ENCODE data around the gene HRNR. TPM values are rescaled to one million over a fixed set of nuclear protein-coding genes. Genes with fewer than 3 reads are reported as not detected.

HRNR gene
- polyA plus RNA-seq, 3 donors, result not detected

DNA sequence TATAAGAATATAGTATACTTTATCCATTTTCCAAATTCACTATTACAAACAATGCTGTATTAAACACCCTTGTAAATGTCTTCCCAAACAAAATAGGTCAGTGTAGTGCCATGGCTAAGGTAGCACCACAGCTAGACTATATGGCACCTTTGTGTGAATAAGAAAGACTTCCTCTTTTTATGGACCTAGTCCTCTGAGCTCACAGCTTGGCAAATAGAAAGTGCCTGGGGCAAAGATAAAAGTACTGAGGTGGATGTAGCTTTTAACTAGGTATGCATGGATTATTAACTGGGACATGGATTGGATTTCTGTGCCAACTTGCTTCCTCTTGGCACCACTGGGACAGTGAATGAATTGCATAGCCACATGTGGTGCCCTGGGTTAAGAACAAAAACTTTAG lies 25.0 kb downstream of the HRNR start:
- H3K36me3 Mint-ChIP-seq, result no peaks in the 10 kb centered on the region
- no peaks in the 10 kb centered on the region for H3K4me1 Mint-ChIP-seq
- Histone ChIP-seq H4K20me1 (ENCODE audit: insufficient read depth, low read length) (no peaks in the 10 kb centered on the region), H3K4me1 (ENCODE audit: control insufficient read depth in 1 of 2, insufficient read depth in 2 of 2, low read length in 2 of 2) (no peaks in the 10 kb centered on the region), H3K9ac (ENCODE audit: insufficient read depth, low read length, poor library complexity, severe bottlenecking) (no peak overlapping the region), H3K79me2 (ENCODE audit: insufficient read depth, low read length) (no peaks in the 10 kb centered on the region), H3K4me2 (replicated peaks; ENCODE audit: extremely low read depth, low read length, poor library complexity, severe bottlenecking) (no peak overlapping the region), H3K27ac (ENCODE audit: low read depth in 1 of 2, low read length in 2 of 2) (no peak overlapping the region), H3K36me3 (replicated peaks in 1 of 2; ENCODE audit: control insufficient read depth in 1 of 2, insufficient read depth in 2 of 2, low read length in 2 of 2) (no peaks in the 10 kb centered on the region), H3K9me3 (replicated peaks in 1 of 2; ENCODE audit: control insufficient read depth in 1 of 2, insufficient read depth in 1 of 2, low read length in 2 of 2) (no peaks in the 10 kb centered on the region), H3K27me3 (ENCODE audit: control insufficient read depth in 2 of 2, insufficient read depth in 2 of 2, low read length in 2 of 2) (no peaks in the 10 kb centered on the region), H2AFZ (ENCODE audit: insufficient read depth, low read depth, low read length, poor library complexity, severe bottlenecking) (no peak overlapping the region), H3K4me3 (replicated peaks in 1 of 3; ENCODE audit: low read depth in 2 of 3, low read length in 3 of 3) (no peak overlapping the region)
- no peak for TF ChIP-seq CTCF (IDR thresholded peaks at IDR 0.05)
- H3K27me3 Mint-ChIP-seq (ENCODE audit: low read depth in 3 of 3), result peaks cover 4 to 7% (median 5%) of the 10 kb centered on the region in 3 donors
- intact Hi-C loops (cut with micrococcal nuclease), result no loop called here
- no peak overlapping the region for H3K27ac Mint-ChIP-seq
- no peak for DNase-seq
- no peak overlapping the region for H3K4me3 Mint-ChIP-seq
- H3K9me3 Mint-ChIP-seq, result peaks cover 0 to 11% (median 7%) of the 10 kb centered on the region in 7 donors

GRCh38 chr1:152197361-152197941 lies 26.5 kb downstream of the HRNR start:
- H3K27ac Mint-ChIP-seq, result no peak overlapping the region
- no peak for TF ChIP-seq CTCF (IDR thresholded peaks at IDR 0.05)
- Histone ChIP-seq H3K27me3 (ENCODE audit: control insufficient read depth in 2 of 2, insufficient read depth in 2 of 2, low read length in 2 of 2) (no peaks in the 10 kb centered on the region), H3K9me3 (replicated peaks in 1 of 2; ENCODE audit: control insufficient read depth in 1 of 2, insufficient read depth in 1 of 2, low read length in 2 of 2) (no peaks in the 10 kb centered on the region), H3K27ac (ENCODE audit: low read depth in 1 of 2, low read length in 2 of 2) (no peak overlapping the region), H2AFZ (ENCODE audit: insufficient read depth, low read depth, low read length, poor library complexity, severe bottlenecking) (no peak overlapping the region), H3K4me3 (replicated peaks in 1 of 3; ENCODE audit: low read depth in 2 of 3, low read length in 3 of 3) (no peak overlapping the region), H3K9ac (ENCODE audit: insufficient read depth, low read length, poor library complexity, severe bottlenecking) (no peak overlapping the region), H3K36me3 (replicated peaks in 1 of 2; ENCODE audit: control insufficient read depth in 1 of 2, insufficient read depth in 2 of 2, low read length in 2 of 2) (no peaks in the 10 kb centered on the region), H3K4me2 (replicated peaks; ENCODE audit: extremely low read depth, low read length, poor library complexity, severe bottlenecking) (no peak overlapping the region), H4K20me1 (ENCODE audit: insufficient read depth, low read length) (no peaks in the 10 kb centered on the region), H3K4me1 (ENCODE audit: control insufficient read depth in 1 of 2, insufficient read depth in 2 of 2, low read length in 2 of 2) (no peaks in the 10 kb centered on the region), H3K79me2 (ENCODE audit: insufficient read depth, low read length) (no peaks in the 10 kb centered on the region)
- H3K36me3 Mint-ChIP-seq, result no peaks in the 10 kb centered on the region
- peak overlapping the region in 1 of 2 donors; percentile 19 for H3K4me3 Mint-ChIP-seq
- peaks cover 0 to 11% (median 7%) of the 10 kb centered on the region in 7 donors for H3K9me3 Mint-ChIP-seq
- peaks cover 3 to 11% (median 7%) of the 10 kb centered on the region in 3 donors for H3K27me3 Mint-ChIP-seq (ENCODE audit: low read depth in 3 of 3)
- no peak for DNase-seq
- H3K4me1 Mint-ChIP-seq, result no peaks in the 10 kb centered on the region
- intact Hi-C loops (cut with micrococcal nuclease), result no loop called here
